Upper lobe of left lung (tissue), 6 donors: ENCODE data around the gene DLG5. TPM values are rescaled to one million over a fixed set of nuclear protein-coding genes. Genes with fewer than 3 reads are reported as not detected.

Experiments used
- ATAC-seq, 2 donors: fragments of 200-7000 bp; cut with Tn5 transposase; one replicate each; pipeline ENCODE4 v1.9.1; 2022; ENCODE audit warnings: mild to moderate bottlenecking in 2 of 2, moderate library complexity in 2 of 2; ENCODE audit not compliant: low FRiP score in 2 of 2
- DNase-seq, 2 donors: peaks; one replicate each; pipeline ENCODE4 v3.0.0-alpha.2; 2019 to 2020
- H3K27ac ChIP-seq, 4 donors: fragments of 200-600 bp; sonication (generic); one replicate each; pipeline ENCODE4 v1.5.1; 2016 to 2019
- H3K27me3 ChIP-seq, 4 donors: fragments of 200-600 bp; sonication (generic); one replicate each; pipeline ENCODE4 v1.5.1; 2017 to 2019
- H3K36me3 ChIP-seq, 4 donors: fragments of 200-600 bp; sonication (generic); one replicate each; pipeline ENCODE4 v1.5.1; 2016 to 2019
- H3K4me1 ChIP-seq, 4 donors: fragments of 200-600 bp; sonication (generic); one replicate each; pipeline ENCODE4 v1.5.1; 2018 to 2019
- H3K4me3 ChIP-seq, 4 donors: fragments of 200-600 bp; sonication (generic); one replicate each; pipeline ENCODE4 v1.5.1; 2017 to 2019; ENCODE audit warnings: mild to moderate bottlenecking in 2 of 4, moderate library complexity in 1 of 4
- H3K9me3 ChIP-seq, 4 donors: fragments of 200-600 bp; sonication (generic); one replicate each; pipeline ENCODE4 v1.5.1; 2018 to 2019
- CTCF ChIP-seq, 6 experiments: fragments of 450-650 bp in 4 of 6; fragments of 200-600 bp in 2 of 6; sonication (generic) in 2 of 6; IDR thresholded peaks; one replicate each; pipeline ENCODE4 v1.5.1; 2016 to 2019; ENCODE audit warnings: antibody characterized with exemption in 6 of 6
- EP300 ChIP-seq, 4 donors: sonication (generic); formaldehyde crosslinking; IDR thresholded peaks; one replicate each; pipeline ENCODE4 v1.5.1; 2017; ENCODE audit warnings: antibody characterized with exemption in 4 of 4, control low read depth in 2 of 4
- POLR2A ChIP-seq, 4 donors: fragments of 450-650 bp; IDR thresholded peaks; one replicate each; pipeline ENCODE4 v1.5.1; 2016 to 2017; ENCODE audit warnings: antibody characterized with exemption in 4 of 4, mild to moderate bottlenecking in 2 of 4
- POLR2AphosphoS5 ChIP-seq, 2 donors: sonication (generic); formaldehyde crosslinking; IDR thresholded peaks; one replicate each; pipeline ENCODE4 v1.5.1; 2017; ENCODE audit warnings: antibody characterized with exemption in 2 of 2
- WGBS, 2 donors: methylation state at CpG; one replicate each; pipeline ENCODE4 v1.1.5; 2017 to 2018; 5-methylcytosine and 5-hydroxymethylcytosine counted together
- total RNA-seq, 6 donors: library from RNA; depleted of rRNA in 4 of 6; stranded (reverse); fragments of >200 nt in 4 of 6; gene quantifications; one replicate each; pipeline versions ENCODE4 v1.1.0 to v1.2.1, GENCODE V29; 2016 to 2021
- donor health status: DM: no; HTN: no; CAD: no; lungs with moderate emphysema.
- donor health status: DM: no; HTN: yes; CAD: no; lungs with severe emphysema.

DLG5 gene
- total RNA-seq, 6 donors from 2014 or later, result 14.6 to 51.3 (median 23.4) TPM

- Histone ChIP-seq H3K27me3 (no peaks in the 10 kb centered on the region), H3K4me3 (no peak overlapping the region), H3K4me1 (peaks cover 0 to 34% (median 14%) of the 10 kb centered on the region in 4 donors), H3K27ac (no peak overlapping the region), H3K9me3 (no peaks in the 10 kb centered on the region), H3K36me3 (no peaks in the 10 kb centered on the region)
- ATAC-seq (no peak), DNase-seq (no peak)
- TF ChIP-seq POLR2A (IDR thresholded peaks at IDR 0.05) (no peak), CTCF (IDR thresholded peaks at IDR 0.05) (no peak), POLR2AphosphoS5 (IDR thresholded peaks at IDR 0.05) (no peak), EP300 (IDR thresholded peaks at IDR 0.05) (no peak)
- 92 to 96% methylated on average over 7 to 9 of the region's 9 CpGs for whole genome bisulfite sequencing, 2 donors
Observed at GRCh38 chr10:77907900-77908717, 18.4 kb downstream of the DLG5 start.

- TF ChIP-seq POLR2AphosphoS5 (IDR thresholded peaks at IDR 0.05), result no peak
- no peak for TF ChIP-seq CTCF (IDR thresholded peaks at IDR 0.05)
- no peak for TF ChIP-seq POLR2A (IDR thresholded peaks at IDR 0.05)
- TF ChIP-seq EP300 (IDR thresholded peaks at IDR 0.05), result no peak
- no peak for DNase-seq
- Histone ChIP-seq H3K4me3 (no peak overlapping the region), H3K4me1 (peaks cover 0 to 34% (median 14%) of the 10 kb centered on the region in 4 donors), H3K27me3 (no peaks in the 10 kb centered on the region), H3K36me3 (no peaks in the 10 kb centered on the region), H3K9me3 (no peaks in the 10 kb centered on the region), H3K27ac (no peak overlapping the region)
- ATAC-seq, result no peak
- 79 to 92% methylated on average over 3 of the region's 3 CpGs for WGBS, 2 donors
Observed at GRCh38 chr10:77907462-77907861, 19.1 kb downstream of the DLG5 start.

GRCh38 chr10:77906951-77907421 is 19.6 kb downstream of the DLG5 start:
- no peaks in the 10 kb centered on the region for H3K27me3 ChIP-seq
- H3K36me3 ChIP-seq, result no peaks in the 10 kb centered on the region
- H3K9me3 ChIP-seq, result no peaks in the 10 kb centered on the region
- no peak overlapping the region for H3K4me3 ChIP-seq
- no peak overlapping the region for H3K27ac ChIP-seq
- ATAC-seq, result no peak
- WGBS, 2 donors, result 75 to 81% methylated on average over 5 of the region's 5 CpGs
- DNase-seq, result no peak
- peaks cover 0 to 34% (median 14%) of the 10 kb centered on the region in 4 donors for H3K4me1 ChIP-seq
- TF ChIP-seq POLR2A (IDR thresholded peaks at IDR 0.05), result no peak
- TF ChIP-seq CTCF (IDR thresholded peaks at IDR 0.05), result no peak
- TF ChIP-seq POLR2AphosphoS5 (IDR thresholded peaks at IDR 0.05), result no peak
- no peak for TF ChIP-seq EP300 (IDR thresholded peaks at IDR 0.05)

GRCh38 chr10:77905781-77906180 is 20.8 kb downstream of the DLG5 start:
- ATAC-seq (no peak), DNase-seq (no peak)
- Histone ChIP-seq H3K9me3 (no peaks in the 10 kb centered on the region), H3K36me3 (no peaks in the 10 kb centered on the region), H3K4me1 (peaks cover 0 to 23% (median 14%) of the 10 kb centered on the region in 4 donors), H3K4me3 (no peak overlapping the region), H3K27ac (no peak overlapping the region), H3K27me3 (no peaks in the 10 kb centered on the region)
- TF ChIP-seq POLR2A (IDR thresholded peaks at IDR 0.05), result no peak
- TF ChIP-seq POLR2AphosphoS5 (IDR thresholded peaks at IDR 0.05), result no peak
- no peak for TF ChIP-seq CTCF (IDR thresholded peaks at IDR 0.05)
- TF ChIP-seq EP300 (IDR thresholded peaks at IDR 0.05), result no peak
- 38 to 59% methylated on average over 1 of the region's 1 CpG for WGBS, 2 donors
